Glutamatergic neuron (in vitro differentiated cells): Measurements from ENCODE around the gene HTR5A. TPM values are rescaled to one million over a fixed set of nuclear protein-coding genes. Genes with fewer than 3 reads are reported as not detected.

Experiments
- DNase-seq: peaks from one replicate; pipeline ENCODE4 v3.0.0; 2022
- H3K27ac Mint-ChIP-seq: one replicate; pipeline ENCODE4 v1.8.0; 2020; ENCODE audit warnings: mild to moderate bottlenecking, mixed read lengths, inconsistent platforms; ENCODE audit not compliant: unreplicated experiment
- H3K27me3 Mint-ChIP-seq: one replicate; pipeline ENCODE4 v1.8.0; 2020; ENCODE audit warnings: mild to moderate bottlenecking, moderate library complexity, mixed read lengths, inconsistent platforms; ENCODE audit not compliant: unreplicated experiment
- H3K36me3 Mint-ChIP-seq: one replicate; pipeline ENCODE4 v1.8.0; 2020; ENCODE audit warnings: mild to moderate bottlenecking, mixed read lengths, inconsistent platforms; ENCODE audit not compliant: unreplicated experiment
- H3K4me1 Mint-ChIP-seq: one replicate; pipeline ENCODE4 v1.8.0; 2020; ENCODE audit warnings: mild to moderate bottlenecking, low read depth, mixed read lengths, inconsistent platforms; ENCODE audit not compliant: unreplicated experiment
- H3K4me3 Mint-ChIP-seq: one replicate; pipeline ENCODE4 v1.8.0; 2020; ENCODE audit warnings: mild to moderate bottlenecking, mixed read lengths, inconsistent platforms; ENCODE audit not compliant: unreplicated experiment
- H3K9me3 Mint-ChIP-seq: one replicate; pipeline ENCODE4 v1.8.0; 2020; ENCODE audit warnings: mild to moderate bottlenecking, moderate library complexity, mixed read lengths, inconsistent platforms; ENCODE audit not compliant: unreplicated experiment
- CTCF ChIP-seq: fragments of 200-600 bp; sonication (generic); IDR thresholded peaks from one replicate; pipeline ENCODE4 v1.5.0; 2021; ENCODE audit not compliant: partially characterized antibody, unreplicated experiment
- total RNA-seq: library from RNA; stranded (reverse); fragmentation: NEBNext Ultra II Directional; extraction: Animal tissue kit (Norgen Biotek cat#: 25700); gene quantifications from one replicate; pipeline ENCODE4 v1.2.1, GENCODE V29; 2021; ENCODE audit not compliant: unreplicated experiment

Gene HTR5A
- total RNA-seq, 1 donor from 2014 or later, result 0.20 TPM

GRCh38 chr7:155122831-155123230 is 52.7 kb downstream of the HTR5A start:
- Mint-ChIP-seq H3K4me3 (no peak overlapping the region), H3K27me3 (no peaks in the 10 kb centered on the region), H3K9me3 (peaks cover 5% of the 10 kb centered on the region), H3K27ac (no peak overlapping the region), H3K36me3 (peaks cover 3% of the 10 kb centered on the region), H3K4me1 (no peaks in the 10 kb centered on the region)
- no peak for DNase-seq
- no peak for TF ChIP-seq CTCF

- no peak for TF ChIP-seq CTCF
- H3K36me3 Mint-ChIP-seq, result peaks cover 3% of the 10 kb centered on the region
- H3K4me3 Mint-ChIP-seq, result no peak overlapping the region
- no peak overlapping the region for H3K27ac Mint-ChIP-seq
- H3K27me3 Mint-ChIP-seq, result no peaks in the 10 kb centered on the region
- no peak for DNase-seq
- no peaks in the 10 kb centered on the region for H3K4me1 Mint-ChIP-seq
- H3K9me3 Mint-ChIP-seq, result peaks cover 5% of the 10 kb centered on the region
Observed at GRCh38 chr7:155123413-155123812, 53.3 kb downstream of the HTR5A start.

GRCh38 chr7:155124706-155125105 is 54.6 kb downstream of the HTR5A start:
- no peak for DNase-seq
- Mint-ChIP-seq H3K4me3 (no peak overlapping the region), H3K27me3 (no peaks in the 10 kb centered on the region), H3K27ac (no peak overlapping the region), H3K9me3 (peaks cover 5% of the 10 kb centered on the region), H3K4me1 (no peaks in the 10 kb centered on the region), H3K36me3 (peaks cover 3% of the 10 kb centered on the region)
- TF ChIP-seq CTCF, result no peak

GRCh38 chr7:155129186-155129585 is 59.1 kb downstream of the HTR5A start:
- Mint-ChIP-seq H3K27me3 (peaks cover 4% of the 10 kb centered on the region), H3K4me3 (no peak overlapping the region), H3K27ac (no peak overlapping the region), H3K4me1 (no peaks in the 10 kb centered on the region), H3K9me3 (peaks cover 2% of the 10 kb centered on the region), H3K36me3 (no peaks in the 10 kb centered on the region)
- no peak for DNase-seq
- TF ChIP-seq CTCF, result no peak

- H3K27me3 Mint-ChIP-seq, result peaks cover 4% of the 10 kb centered on the region
- no peak overlapping the region for H3K4me3 Mint-ChIP-seq
- no peaks in the 10 kb centered on the region for H3K9me3 Mint-ChIP-seq
- no peak for DNase-seq
- TF ChIP-seq CTCF, result no peak
- H3K4me1 Mint-ChIP-seq, result no peaks in the 10 kb centered on the region
- H3K27ac Mint-ChIP-seq, result no peak overlapping the region
- H3K36me3 Mint-ChIP-seq, result no peaks in the 10 kb centered on the region
Observed at GRCh38 chr7:155129789-155130188, 59.7 kb downstream of the HTR5A start.
